Smooth muscle cell of trachea (primary cell): ENCODE results near the gene UBE2U. TPM values are rescaled to one million over a fixed set of nuclear protein-coding genes. Genes with fewer than 3 reads are reported as not detected.

Experiments used
- total RNA-seq: library from RNA; depleted of rRNA; stranded (reverse); fragments of >200 nt; gene quantifications from 2 replicates; pipeline ENCODE4 v1.2.1, GENCODE V29; 2014

UBE2U gene
- total RNA-seq = not detected in 2 replicates

GRCh38 chr1:64203420-64203819 lies at the start of gene UBE2U:
TSS of gene UBE2U (plus strand) at chr1:64203623. CDS start at chr1:64204051, 428 bp downstream.

